CD4-positive, CD25-positive, alpha-beta regulatory T cell (primary cell): ENCODE data around the gene COX5B. TPM values are rescaled to one million over a fixed set of nuclear protein-coding genes. Genes with fewer than 3 reads are reported as not detected.
"Not testable (repeated sequence)": the region's sequence is repeated elsewhere in the genome, so short reads cannot be mapped to it uniquely, and the experiment has no call there.

Experiments used
- ATAC-seq, 2 donors: fragments of 150-1000 bp; cut with Tn5 transposase; one replicate each; pipeline ENCODE4 v1.10.0; 2021; ENCODE audit warnings: low read depth in 2 of 2, moderate number of reproducible peaks in 2 of 2, moderate library complexity in 1 of 2
- DNase-seq, 3 donors: peaks; one replicate each; pipeline versions ENCODE4 v3.0.0 to v3.0.0-alpha.2; 2012 to 2022; ENCODE audit warnings: mixed read lengths in 1 of 3
- H3K27ac ChIP-seq: one replicate; pipeline ENCODE4 v1.7.0; 2013; ENCODE audit warnings: mild to moderate bottlenecking, low read length; ENCODE audit not compliant: insufficient read depth, poor library complexity, severe bottlenecking
- H3K27me3 ChIP-seq: one replicate; pipeline ENCODE4 v1.7.0; 2013; ENCODE audit warnings: low read length; ENCODE audit not compliant: control insufficient read depth, insufficient read depth
- H3K36me3 ChIP-seq: one replicate; pipeline ENCODE4 v1.7.0; 2013; ENCODE audit warnings: mild to moderate bottlenecking, low read length, moderate library complexity; ENCODE audit not compliant: control insufficient read depth, insufficient read depth
- H3K4me1 ChIP-seq: 2 replicates; pipeline ENCODE4 v1.7.0; 2013; ENCODE audit warnings: mild to moderate bottlenecking, low read length; ENCODE audit not compliant: insufficient read depth, control insufficient read depth, poor library complexity, severe bottlenecking
- H3K4me3 ChIP-seq: one replicate; pipeline ENCODE4 v1.7.0; 2013; ENCODE audit warnings: low read depth, mild to moderate bottlenecking, low read length, moderate library complexity
- H3K9me3 ChIP-seq, 2 experiments: 1 replicate in 1 of 2; 2 replicates in 1 of 2; pipeline ENCODE4 v1.7.0; 2013; ENCODE audit warnings: low read length in 2 of 2, mild to moderate bottlenecking in 1 of 2, moderate library complexity in 1 of 2; ENCODE audit not compliant: control insufficient read depth in 2 of 2
- H3K27ac Mint-ChIP-seq, 3 donors: one replicate each; pipeline ENCODE4 v1.8.0; 2020 to 2022; ENCODE audit warnings: mild to moderate bottlenecking in 3 of 3, mixed read lengths in 3 of 3, moderate library complexity in 2 of 3
- H3K27me3 Mint-ChIP-seq: one replicate; pipeline ENCODE4 v1.8.0; 2022; ENCODE audit warnings: mild to moderate bottlenecking, mixed read lengths
- H3K36me3 Mint-ChIP-seq: one replicate; pipeline ENCODE4 v1.8.0; 2020; ENCODE audit warnings: mixed read lengths
- H3K4me1 Mint-ChIP-seq, 4 donors: one replicate each; pipeline ENCODE4 v1.8.0; 2020 to 2022; ENCODE audit warnings: mixed read lengths in 4 of 4, mild to moderate bottlenecking in 1 of 4
- H3K4me3 Mint-ChIP-seq, 4 donors: one replicate each; pipeline ENCODE4 v1.8.0; 2020 to 2022; ENCODE audit warnings: mild to moderate bottlenecking in 4 of 4, mixed read lengths in 4 of 4, moderate library complexity in 3 of 4
- H3K9me3 Mint-ChIP-seq, 7 donors: one replicate each; pipeline ENCODE4 v1.8.0; 2020 to 2022; ENCODE audit warnings: mixed read lengths in 7 of 7, mild to moderate bottlenecking in 3 of 7, moderate library complexity in 2 of 7
- polyA plus RNA-seq, 4 donors: library from polyadenylated mRNA; unstranded; fragments of 300-500 nt; fragmentation: Illumina TruSeq; gene quantifications; one replicate each; pipeline ENCODE4 v1.2.3, GENCODE V29; 2021
- total RNA-seq: library from RNA; stranded (reverse); gene quantifications from one replicate; pipeline ENCODE4 v1.2.3, GENCODE V29; 2022

Gene COX5B
- total RNA-seq (147 TPM), polyA plus RNA-seq (100 to 1,000 TPM; 379 to 538 (median 452) TPM)

GRCh38 chr2:97645695-97646629 lies at the start of gene COX5B:
Gene COX5B (plus strand): TSS chr2:97646062. CDS start chr2:97646087, 25 bp downstream.
- peaks cover 5% of the 10 kb centered on the region for H3K27me3 Mint-ChIP-seq
- Histone ChIP-seq H3K27me3 (no peaks in the 10 kb centered on the region), H3K4me1 (peaks cover 26% of the 10 kb centered on the region), H3K27ac (peak within 1 kb of the TSS; percentile 88), H3K4me3 (peak within 1 kb of the TSS; percentile 91), H3K9me3 (no peaks in the 10 kb centered on the region), H3K36me3 (peaks cover 27% of the 10 kb centered on the region)
- peak within 1 kb of the TSS; percentile 97 to 100 (median 98) for H3K27ac Mint-ChIP-seq
- DNase-seq (peak; percentile 98 to 99 (median 99)), ATAC-seq (peak; percentile 97 to 98)
- no peaks in the 10 kb centered on the region for H3K9me3 Mint-ChIP-seq
- peaks cover 18% of the 10 kb centered on the region for H3K36me3 Mint-ChIP-seq
- H3K4me3 Mint-ChIP-seq: peak within 1 kb of the TSS; percentile 88 to 96 (median 92)
- H3K4me1 Mint-ChIP-seq: peaks cover 2 to 36% (median 20%) of the 10 kb centered on the region in 4 donors

DNA sequence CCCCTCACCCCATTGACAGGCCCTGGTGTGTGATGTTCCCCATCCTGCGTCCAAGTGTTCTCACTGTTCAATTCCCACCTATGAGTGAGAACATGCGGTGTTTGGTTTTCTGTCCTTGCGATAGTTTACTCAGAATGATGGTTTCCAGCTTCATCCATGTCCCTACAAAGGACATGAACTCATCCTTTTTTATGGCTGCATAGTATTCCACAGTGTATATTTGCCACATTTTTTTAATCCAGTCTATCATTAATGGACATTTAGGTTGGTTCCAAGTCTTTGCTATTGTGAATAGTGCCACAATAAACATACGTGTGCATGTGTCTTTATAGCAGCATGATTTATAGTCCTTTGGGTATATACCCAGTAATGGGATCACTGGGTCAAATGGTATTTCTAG lies 49.7 kb upstream of the COX5B start:
- not testable (repeated sequence) for H3K9me3 ChIP-seq, H3K4me1 ChIP-seq, ATAC-seq, H3K27ac Mint-ChIP-seq, H3K36me3 ChIP-seq, H3K9me3 Mint-ChIP-seq, H3K4me3 ChIP-seq, H3K4me1 Mint-ChIP-seq, H3K36me3 Mint-ChIP-seq, H3K27me3 ChIP-seq, H3K27ac ChIP-seq, DNase-seq, H3K4me3 Mint-ChIP-seq
- H3K27me3 Mint-ChIP-seq: peaks cover 63% of the 10 kb centered on the region

DNA sequence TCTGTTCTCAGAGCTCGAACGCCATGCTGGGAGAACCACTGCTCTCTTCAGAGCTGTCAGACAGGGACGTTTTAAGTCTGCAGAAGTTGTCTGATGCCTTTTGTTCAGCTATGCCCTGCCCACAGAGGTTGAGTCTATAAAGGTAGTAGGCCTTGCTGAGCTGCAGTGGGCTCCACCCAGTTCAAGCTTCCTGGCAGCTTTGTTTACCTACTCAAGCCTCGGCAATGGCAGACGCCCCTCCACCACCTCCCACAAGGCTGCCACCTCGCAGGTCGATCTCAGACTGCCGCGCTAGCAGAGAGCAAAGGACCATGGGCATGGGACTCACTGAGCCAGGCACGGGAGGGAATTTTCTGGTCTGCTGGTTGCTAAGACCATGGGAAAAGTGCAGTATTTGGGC lies 44.3 kb upstream of the COX5B start:
- H3K36me3 Mint-ChIP-seq, H3K27ac Mint-ChIP-seq, H3K27me3 ChIP-seq, H3K9me3 ChIP-seq, H3K4me3 Mint-ChIP-seq, H3K4me1 ChIP-seq, H3K27ac ChIP-seq, H3K36me3 ChIP-seq, H3K4me3 ChIP-seq, H3K9me3 Mint-ChIP-seq: not testable (repeated sequence)
- peaks cover 0 to 20% (median 6%) of the 10 kb centered on the region in 4 donors for H3K4me1 Mint-ChIP-seq
- H3K27me3 Mint-ChIP-seq: peaks cover 39% of the 10 kb centered on the region
- DNase-seq (peak in 1 of 3 donors; percentile 3), ATAC-seq (peak in 1 of 2 donors; percentile 37)

GRCh38 chr2:97605109-97605508 lies 40.8 kb upstream of the COX5B start:
- not testable (repeated sequence) for H3K4me1 ChIP-seq, H3K4me3 Mint-ChIP-seq, H3K27ac Mint-ChIP-seq, H3K9me3 ChIP-seq, H3K36me3 Mint-ChIP-seq, H3K9me3 Mint-ChIP-seq, H3K4me3 ChIP-seq, H3K27ac ChIP-seq, H3K27me3 ChIP-seq, H3K36me3 ChIP-seq, ATAC-seq, DNase-seq
- H3K4me1 Mint-ChIP-seq: peaks cover 0 to 20% (median 5%) of the 10 kb centered on the region in 4 donors
- H3K27me3 Mint-ChIP-seq: peaks cover 12% of the 10 kb centered on the region

DNA sequence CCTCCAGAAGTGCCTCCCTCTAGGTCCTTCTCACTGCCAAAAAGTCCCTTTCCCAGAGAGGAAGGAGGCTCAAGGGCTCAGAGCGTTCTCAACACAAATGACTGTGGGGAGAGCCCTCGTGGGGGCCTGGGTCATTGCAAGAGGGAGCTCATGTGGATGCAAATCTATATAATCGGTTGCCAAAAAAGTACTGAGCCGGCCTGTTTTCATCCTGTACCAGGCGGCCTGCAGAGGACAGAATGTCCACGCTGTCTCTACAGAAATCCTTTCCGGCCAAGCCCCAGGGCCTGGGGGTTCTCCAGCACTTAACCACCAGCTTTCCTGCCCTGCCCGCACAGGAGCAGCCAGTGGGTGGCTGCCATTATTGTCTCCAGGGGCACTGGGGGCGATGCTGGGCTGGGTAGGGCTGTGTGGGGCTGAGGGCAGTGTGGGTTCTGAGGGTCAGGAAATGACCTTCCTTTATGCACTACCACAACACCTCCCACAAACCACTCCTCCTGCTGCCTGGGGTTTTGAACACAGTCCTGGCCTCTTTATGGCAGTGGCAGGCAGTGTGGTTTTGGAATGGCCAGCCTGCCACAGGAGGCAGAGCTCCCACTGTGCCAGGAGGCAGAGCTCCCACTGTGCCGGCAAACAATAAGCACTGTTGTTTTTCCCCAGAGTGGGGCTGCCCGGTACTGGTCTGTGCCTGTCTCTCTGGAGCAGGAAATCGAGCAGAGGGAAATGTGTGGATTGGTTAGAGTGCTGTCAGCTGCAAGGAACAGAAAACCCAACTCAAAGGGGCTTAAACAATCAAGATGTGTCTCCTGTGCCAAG lies 40.1 kb upstream of the COX5B start:
- H3K4me3 ChIP-seq, DNase-seq, H3K9me3 ChIP-seq, H3K4me3 Mint-ChIP-seq, H3K27ac ChIP-seq, H3K27ac Mint-ChIP-seq, H3K9me3 Mint-ChIP-seq, ATAC-seq, H3K36me3 Mint-ChIP-seq, H3K36me3 ChIP-seq, H3K27me3 Mint-ChIP-seq, H3K4me1 ChIP-seq, H3K27me3 ChIP-seq: not testable (repeated sequence)
- peaks cover 0 to 15% (median 5%) of the 10 kb centered on the region in 4 donors for H3K4me1 Mint-ChIP-seq

DNA sequence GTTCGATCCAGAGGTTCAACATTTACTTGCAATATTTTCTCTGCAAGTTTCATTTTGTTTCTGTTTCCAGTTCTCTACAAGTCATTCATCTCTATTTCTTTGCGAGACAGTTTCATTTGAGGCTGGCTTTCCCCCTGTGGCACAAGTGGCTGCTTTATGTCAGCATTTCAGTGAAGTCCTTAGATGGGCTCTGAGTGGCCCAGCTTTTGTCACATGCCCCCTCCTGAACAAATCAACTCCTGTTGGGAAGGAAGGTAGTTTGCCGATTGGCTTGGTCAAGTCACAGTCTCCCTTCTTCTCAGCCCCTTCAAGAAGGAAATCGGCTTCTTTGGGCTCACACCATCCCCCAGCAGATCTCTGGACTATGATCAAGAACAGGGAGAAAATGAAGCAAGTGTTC lies 37.1 kb upstream of the COX5B start:
- not testable (repeated sequence) for H3K36me3 Mint-ChIP-seq, H3K27ac Mint-ChIP-seq, H3K9me3 Mint-ChIP-seq, ATAC-seq, H3K4me1 Mint-ChIP-seq, H3K27me3 Mint-ChIP-seq, H3K36me3 ChIP-seq, H3K27me3 ChIP-seq, H3K4me3 Mint-ChIP-seq, DNase-seq, H3K9me3 ChIP-seq, H3K27ac ChIP-seq, H3K4me3 ChIP-seq, H3K4me1 ChIP-seq

GRCh38 chr2:97611895-97612294 lies 34.0 kb upstream of the COX5B start:
- H3K4me1 ChIP-seq, H3K27ac Mint-ChIP-seq, H3K36me3 ChIP-seq, DNase-seq, ATAC-seq, H3K27ac ChIP-seq, H3K4me1 Mint-ChIP-seq, H3K9me3 ChIP-seq, H3K27me3 ChIP-seq, H3K4me3 Mint-ChIP-seq, H3K4me3 ChIP-seq, H3K36me3 Mint-ChIP-seq, H3K9me3 Mint-ChIP-seq, H3K27me3 Mint-ChIP-seq: not testable (repeated sequence)
